Panc1 (cell line): ENCODE data around the gene FOXP2. TPM values are rescaled to one million over a fixed set of nuclear protein-coding genes. Genes with fewer than 3 reads are reported as not detected.
"Not testable (repeated sequence)": the region's sequence is repeated elsewhere in the genome, so short reads cannot be mapped to it uniquely, and the experiment has no call there.

Experiments
- ATAC-seq: fragments of 200-7000 bp; cut with Tn5 transposase; 2 replicates; pipeline ENCODE4 v1.9.1; 2020; ENCODE audit warnings: mild to moderate bottlenecking, moderate library complexity
- BruUV-seq: library from RNA; stranded (reverse); fragments of 400-500 nt; replicated peaks from 2 replicates; lab custom pipeline; 2021; lab: Mats Ljungman, UMichigan
- CTCF ChIA-PET: fragments of 300-600 bp; sonication (Branson Sonifier 250); formaldehyde crosslinking; loops from one replicate; lab custom pipeline; 2022; ENCODE audit warnings: antibody characterized with exemption; lab: Charles Lee
- POLR2A ChIA-PET: fragments of 300-600 bp; sonication (Branson Sonifier 250); formaldehyde crosslinking; loops from one replicate; lab custom pipeline; 2022; ENCODE audit warnings: antibody characterized with exemption; lab: Charles Lee
- DNase-seq: peaks from one replicate; pipeline ENCODE4 v3.0.0-alpha.2; 2010; ENCODE audit warnings: low read depth, low spot score
- H3K27ac ChIP-seq: 2 replicates; pipeline ENCODE4 v1.5.1; 2011; ENCODE audit warnings: mild to moderate bottlenecking, low read length, inconsistent platforms
- H3K27me3 ChIP-seq: fragments of 200-500 bp; sonication (Bioruptor generic); 2 replicates; pipeline ENCODE4 v1.6.0; 2014; ENCODE audit warnings: low read length, inconsistent platforms; ENCODE audit not compliant: control insufficient read depth, insufficient read depth
- H3K36me3 ChIP-seq: fragments of 200-500 bp; sonication (Bioruptor generic); 2 replicates; pipeline ENCODE4 v1.5.1; 2014; ENCODE audit warnings: inconsistent platforms, mild to moderate bottlenecking, low read length, moderate library complexity; ENCODE audit not compliant: control insufficient read depth, insufficient read depth
- H3K4me1 ChIP-seq: 2 replicates; pipeline ENCODE4 v1.5.1; 2011; ENCODE audit warnings: inconsistent platforms, mild to moderate bottlenecking, low read length, moderate library complexity; ENCODE audit not compliant: control insufficient read depth, insufficient read depth
- H3K4me3 ChIP-seq, 2 experiments: 2 replicates each; pipeline ENCODE4 v1.5.1; 2011 to 2012; ENCODE audit warnings: low read depth in 2 of 2, low read length in 2 of 2, mild to moderate bottlenecking in 2 of 2, inconsistent platforms in 1 of 2, moderate library complexity in 1 of 2
- H3K9me3 ChIP-seq: fragments of 200-500 bp; sonication (Bioruptor generic); 2 replicates; pipeline ENCODE4 v1.5.1; 2014; ENCODE audit warnings: low read depth, mild to moderate bottlenecking, inconsistent platforms, low read length, moderate library complexity; ENCODE audit not compliant: control insufficient read depth, insufficient read depth
- POLR2AphosphoS5 ChIP-seq: IDR thresholded peaks from 2 replicates; pipeline ENCODE4 v1.6.1; 2012; ENCODE audit warnings: mild to moderate bottlenecking, low read depth, low read length, moderate library complexity
- SIN3A ChIP-seq: IDR thresholded peaks from 2 replicates; pipeline ENCODE4 v1.6.1; 2012; ENCODE audit warnings: low read depth, mild to moderate bottlenecking, low read length, moderate library complexity, borderline replicate concordance; ENCODE audit not compliant: insufficient read depth
- TCF7L2 ChIP-seq: IDR thresholded peaks from 2 replicates; pipeline ENCODE4 v1.6.1; 2011; ENCODE audit warnings: mild to moderate bottlenecking, low read depth, low read length, inconsistent platforms
- in situ Hi-C: cut with HindIII; loops from 2 replicates; pipeline ENCODE4 v1.10.0; 2016; ENCODE audit warnings: low sequenced_read_pairs, low pct_unique_long_range_greater_than_20kb
- intact Hi-C: fragments of 100-400 bp; cut with micrococcal nuclease; formaldehyde crosslinking; loops from one replicate; pipeline ENCODE4 v1.10.0; 2022; ENCODE audit not compliant: unreplicated experiment
- total RNA-seq: library from RNA; stranded (reverse); gene quantifications from one replicate; pipeline ENCODE4 v1.2.1, GENCODE V29; 2021; ENCODE audit not compliant: unreplicated experiment
- TF ChIP-seq, protein P1 (sequence below), 2 experiments: IDR thresholded peaks; 2 replicates each; pipeline ENCODE4 v1.6.1; 2011 to 2012; ENCODE audit warnings: low read depth in 2 of 2, control low read depth in 1 of 2, low read length in 1 of 2, mild to moderate bottlenecking in 1 of 2, moderate library complexity in 1 of 2; ENCODE audit not compliant: insufficient read depth in 1 of 2
- TF ChIP-seq, protein P2 (sequence below): fragments of 450-650 bp; IDR thresholded peaks from 2 replicates; pipeline ENCODE4 v1.5.1; 2017; ENCODE audit warnings: mild to moderate bottlenecking

Gene FOXP2
- total RNA-seq, 1 experiment from 2014 or later = 0.54 TPM

DNA sequence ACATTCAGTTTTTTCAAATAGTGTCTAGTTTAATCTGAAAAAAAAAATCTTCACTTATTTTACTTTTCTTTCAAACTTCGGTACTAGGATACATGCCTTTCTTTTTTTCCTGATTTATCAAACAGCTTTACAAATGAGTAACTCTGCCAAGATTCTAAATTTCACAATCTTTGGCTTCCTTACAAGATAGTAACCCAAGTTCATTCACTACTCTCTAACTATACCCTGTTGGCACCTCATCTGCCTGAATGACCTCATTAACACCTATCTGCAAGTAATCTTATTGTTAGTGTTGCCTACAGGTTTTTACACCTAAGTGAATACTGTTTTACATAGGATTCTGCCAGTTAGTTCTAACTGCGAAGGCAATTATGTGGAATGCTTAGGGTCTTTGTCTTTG, 159.8 kb downstream of the FOXP2 start:
- intact Hi-C loops (no loop called here), in situ Hi-C loops (no loop called here)
- Histone ChIP-seq H3K27me3 (no peaks in the 10 kb centered on the region), H3K27ac (no peak overlapping the region), H3K36me3 (no peaks in the 10 kb centered on the region), H3K4me3 (no peak overlapping the region), H3K4me1 (no peaks in the 10 kb centered on the region), H3K9me3 (no peaks in the 10 kb centered on the region)
- DNase-seq (no peak), ATAC-seq (no peak)
- BruUV-seq = no TSS peak
- TF ChIP-seq TCF7L2 (no peak), SIN3A (no peak), POLR2AphosphoS5 (no peak)
- TF ChIP-seq, protein P1, sequence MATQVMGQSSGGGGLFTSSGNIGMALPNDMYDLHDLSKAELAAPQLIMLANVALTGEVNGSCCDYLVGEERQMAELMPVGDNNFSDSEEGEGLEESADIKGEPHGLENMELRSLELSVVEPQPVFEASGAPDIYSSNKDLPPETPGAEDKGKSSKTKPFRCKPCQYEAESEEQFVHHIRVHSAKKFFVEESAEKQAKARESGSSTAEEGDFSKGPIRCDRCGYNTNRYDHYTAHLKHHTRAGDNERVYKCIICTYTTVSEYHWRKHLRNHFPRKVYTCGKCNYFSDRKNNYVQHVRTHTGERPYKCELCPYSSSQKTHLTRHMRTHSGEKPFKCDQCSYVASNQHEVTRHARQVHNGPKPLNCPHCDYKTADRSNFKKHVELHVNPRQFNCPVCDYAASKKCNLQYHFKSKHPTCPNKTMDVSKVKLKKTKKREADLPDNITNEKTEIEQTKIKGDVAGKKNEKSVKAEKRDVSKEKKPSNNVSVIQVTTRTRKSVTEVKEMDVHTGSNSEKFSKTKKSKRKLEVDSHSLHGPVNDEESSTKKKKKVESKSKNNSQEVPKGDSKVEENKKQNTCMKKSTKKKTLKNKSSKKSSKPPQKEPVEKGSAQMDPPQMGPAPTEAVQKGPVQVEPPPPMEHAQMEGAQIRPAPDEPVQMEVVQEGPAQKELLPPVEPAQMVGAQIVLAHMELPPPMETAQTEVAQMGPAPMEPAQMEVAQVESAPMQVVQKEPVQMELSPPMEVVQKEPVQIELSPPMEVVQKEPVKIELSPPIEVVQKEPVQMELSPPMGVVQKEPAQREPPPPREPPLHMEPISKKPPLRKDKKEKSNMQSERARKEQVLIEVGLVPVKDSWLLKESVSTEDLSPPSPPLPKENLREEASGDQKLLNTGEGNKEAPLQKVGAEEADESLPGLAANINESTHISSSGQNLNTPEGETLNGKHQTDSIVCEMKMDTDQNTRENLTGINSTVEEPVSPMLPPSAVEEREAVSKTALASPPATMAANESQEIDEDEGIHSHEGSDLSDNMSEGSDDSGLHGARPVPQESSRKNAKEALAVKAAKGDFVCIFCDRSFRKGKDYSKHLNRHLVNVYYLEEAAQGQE (IDR thresholded peaks at IDR 0.05; ENCODE audit: insufficient read depth in 1 of 2, low read depth in 2 of 2, low read length in 1 of 2) = no peak
- TF ChIP-seq, protein P2, sequence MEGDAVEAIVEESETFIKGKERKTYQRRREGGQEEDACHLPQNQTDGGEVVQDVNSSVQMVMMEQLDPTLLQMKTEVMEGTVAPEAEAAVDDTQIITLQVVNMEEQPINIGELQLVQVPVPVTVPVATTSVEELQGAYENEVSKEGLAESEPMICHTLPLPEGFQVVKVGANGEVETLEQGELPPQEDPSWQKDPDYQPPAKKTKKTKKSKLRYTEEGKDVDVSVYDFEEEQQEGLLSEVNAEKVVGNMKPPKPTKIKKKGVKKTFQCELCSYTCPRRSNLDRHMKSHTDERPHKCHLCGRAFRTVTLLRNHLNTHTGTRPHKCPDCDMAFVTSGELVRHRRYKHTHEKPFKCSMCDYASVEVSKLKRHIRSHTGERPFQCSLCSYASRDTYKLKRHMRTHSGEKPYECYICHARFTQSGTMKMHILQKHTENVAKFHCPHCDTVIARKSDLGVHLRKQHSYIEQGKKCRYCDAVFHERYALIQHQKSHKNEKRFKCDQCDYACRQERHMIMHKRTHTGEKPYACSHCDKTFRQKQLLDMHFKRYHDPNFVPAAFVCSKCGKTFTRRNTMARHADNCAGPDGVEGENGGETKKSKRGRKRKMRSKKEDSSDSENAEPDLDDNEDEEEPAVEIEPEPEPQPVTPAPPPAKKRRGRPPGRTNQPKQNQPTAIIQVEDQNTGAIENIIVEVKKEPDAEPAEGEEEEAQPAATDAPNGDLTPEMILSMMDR = no peak
- CTCF ChIA-PET = no interaction called here
- POLR2A ChIA-PET = no interaction called here

DNA sequence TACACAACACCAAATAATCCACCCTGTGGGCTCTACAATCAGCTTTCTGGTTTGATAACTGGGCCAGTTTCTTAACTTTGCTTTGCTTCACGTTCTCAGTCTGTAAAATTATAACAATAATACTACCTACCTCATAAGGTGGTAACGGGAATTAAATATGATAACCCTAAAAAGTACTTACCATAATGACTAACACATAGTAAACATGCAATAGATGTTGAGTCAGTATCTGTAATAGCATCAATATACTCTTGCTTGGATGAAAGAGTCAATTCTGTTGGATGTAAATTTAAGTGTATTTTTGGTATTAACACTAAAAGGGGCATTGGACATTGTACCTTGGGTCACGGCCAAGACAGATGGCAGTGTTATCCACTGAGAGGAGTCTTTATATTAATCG, 160.5 kb downstream of the FOXP2 start:
- TF ChIP-seq, protein P2 = no peak
- no peak for TF ChIP-seq SIN3A
- TF ChIP-seq POLR2AphosphoS5 = no peak
- no peak for TF ChIP-seq TCF7L2
- TF ChIP-seq, protein P1 (IDR thresholded peaks at IDR 0.05; ENCODE audit: insufficient read depth in 1 of 2, low read depth in 2 of 2, low read length in 1 of 2) = no peak
- Histone ChIP-seq H3K4me1 (no peaks in the 10 kb centered on the region), H3K4me3 (no peak overlapping the region), H3K27me3 (no peaks in the 10 kb centered on the region), H3K27ac (no peak overlapping the region), H3K36me3 (no peaks in the 10 kb centered on the region), H3K9me3 (no peaks in the 10 kb centered on the region)
- DNase-seq = no peak
- ChIA-PET POLR2A (no interaction called here), CTCF (no interaction called here)
- intact Hi-C loops = no loop called here
- BruUV-seq = no TSS peak
- no peak for ATAC-seq
- in situ Hi-C loops = no loop called here

DNA sequence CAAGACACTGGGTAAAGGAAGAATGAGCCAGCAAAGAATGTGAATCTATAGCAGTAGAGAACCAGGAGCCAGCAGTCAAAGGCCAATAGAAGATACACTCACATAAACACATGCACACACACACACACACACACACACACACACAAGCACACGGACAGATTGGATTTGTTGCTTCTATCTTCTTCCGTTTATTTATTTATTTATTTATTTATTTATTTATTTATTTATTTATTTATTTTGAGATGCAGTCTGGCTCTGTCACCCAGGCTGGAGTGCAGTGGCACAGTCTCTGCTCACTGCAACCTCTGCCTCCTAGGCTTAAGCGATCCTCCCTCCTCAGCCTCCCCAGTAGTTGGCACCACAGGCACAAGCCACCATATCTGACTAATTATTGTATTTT, 166.3 kb downstream of the FOXP2 start:
- in situ Hi-C loops, H3K27ac ChIP-seq, BruUV-seq, H3K9me3 ChIP-seq, POLR2A ChIA-PET, H3K4me1 ChIP-seq, ATAC-seq, CTCF ChIA-PET, DNase-seq, H3K27me3 ChIP-seq, H3K4me3 ChIP-seq, H3K36me3 ChIP-seq: not testable (repeated sequence)
- intact Hi-C loops = loop anchor here (10.0 kb wide), 1 partner anchor 56 kb away; no protein-coding TSS in a partner anchor
